Mucosa of descending colon (tissue), 3 donors: ENCODE measurements around the gene SLC5A10. TPM values are rescaled to one million over a fixed set of nuclear protein-coding genes. Genes with fewer than 3 reads are reported as not detected.

Experiments
- ATAC-seq: fragments of 200-7000 bp; cut with Tn5 transposase; one replicate; pipeline ENCODE4 v1.9.1; 2020; ENCODE audit warnings: mild to moderate bottlenecking, moderate library complexity
- DNase-seq, 3 donors: peaks; one replicate each; pipeline ENCODE4 v3.0.0-alpha.2; 2020
- H3K36me3 ChIP-seq: fragments of 200-600 bp; one replicate; pipeline ENCODE4 v1.8.0; 2021; ENCODE audit warnings: low read depth, mild to moderate bottlenecking
- H3K4me1 ChIP-seq: fragments of 200-600 bp; one replicate; pipeline ENCODE4 v1.8.0; 2021; ENCODE audit warnings: low read depth, mild to moderate bottlenecking
- H3K4me3 ChIP-seq: fragments of 200-600 bp; one replicate; pipeline ENCODE4 v1.8.0; 2021; ENCODE audit warnings: mild to moderate bottlenecking
- H3K9me3 ChIP-seq: fragments of 200-600 bp; one replicate; pipeline ENCODE4 v1.8.0; 2021; ENCODE audit warnings: mild to moderate bottlenecking
- intact Hi-C, 2 donors: fragments of 100-400 bp; cut with DNase I in 1 of 2; cut with micrococcal nuclease in 1 of 2; formaldehyde crosslinking; loops; one replicate each; pipeline versions ENCODE4 v1.11.0 to v1.11.1; 2022; cut with DNase I, micrococcal nuclease
- total RNA-seq, 3 donors: library from RNA; stranded (reverse); fragmentation: NEBNext Ultra II Directional in 2 of 3; extraction: Animal tissue kit (Norgen Biotek cat#: 25700) in 2 of 3; gene quantifications; one replicate each; pipeline versions ENCODE4 v1.2.1 to v1.2.4, GENCODE V29; 2021 to 2023
- TF ChIP-seq, protein P1 (sequence below): fragments of 200-600 bp; IDR thresholded peaks from one replicate; pipeline ENCODE4 v1.8.0; 2022; ENCODE audit warnings: antibody characterized with exemption, mild to moderate bottlenecking
- donor health status: DM: no; HTN: no; CAD: no; lungs with moderate emphysema.
- donor health status: DM: no; HTN: no; CAD: no.
- donor health status: DM: no; HTN: yes; CAD: no.

The SLC5A10 gene
- total RNA-seq, 3 donors from 2014 or later: 0.12 TPM; not detected in 2

DNA sequence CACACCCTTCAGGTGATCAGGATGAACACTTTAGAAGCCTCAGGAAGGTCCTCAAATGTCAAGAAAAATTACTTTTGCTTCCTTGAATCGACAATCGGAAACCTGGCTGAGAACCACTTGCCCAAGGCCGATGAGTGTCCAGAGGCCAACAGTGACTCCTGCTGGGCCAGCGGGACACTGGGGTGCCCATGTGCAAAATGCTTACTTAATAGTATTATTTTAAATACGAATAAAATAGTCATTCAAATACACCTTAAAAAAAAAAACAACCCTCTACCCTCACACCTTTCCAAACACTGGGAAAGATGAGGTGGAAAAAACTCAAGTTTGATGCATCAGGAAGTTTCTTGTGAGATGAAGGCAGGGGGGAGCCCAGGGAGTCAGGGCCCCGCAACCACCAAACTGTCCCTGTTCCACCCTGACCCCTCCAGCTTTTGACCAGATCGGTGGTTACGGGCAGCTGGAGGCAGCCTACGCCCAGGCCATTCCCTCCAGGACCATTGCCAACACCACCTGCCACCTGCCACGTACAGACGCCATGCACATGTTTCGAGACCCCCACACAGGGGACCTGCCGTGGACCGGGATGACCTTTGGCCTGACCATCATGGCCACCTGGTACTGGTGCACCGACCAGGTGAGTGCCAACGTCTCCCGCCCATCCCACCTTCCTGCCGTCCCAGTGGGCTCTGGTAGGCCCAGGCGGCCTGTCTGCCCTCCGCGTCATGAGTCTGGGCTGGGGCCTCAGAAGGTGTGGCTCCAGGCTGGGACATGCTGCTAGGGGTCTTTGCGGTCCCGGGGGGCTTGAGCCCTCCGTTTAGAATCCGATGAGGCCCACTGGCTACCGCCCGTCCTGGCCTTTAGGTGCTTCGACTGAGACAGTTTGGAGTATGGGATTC, 18.9 kb downstream of the SLC5A10 start:
- ATAC-seq: no peak
- no peak overlapping the region for H3K4me3 ChIP-seq
- H3K4me1 ChIP-seq: peaks cover 47% of the 10 kb centered on the region
- H3K36me3 ChIP-seq: no peaks in the 10 kb centered on the region
- intact Hi-C loops: no loop called here
- no peaks in the 10 kb centered on the region for H3K9me3 ChIP-seq
- TF ChIP-seq, protein P1, sequence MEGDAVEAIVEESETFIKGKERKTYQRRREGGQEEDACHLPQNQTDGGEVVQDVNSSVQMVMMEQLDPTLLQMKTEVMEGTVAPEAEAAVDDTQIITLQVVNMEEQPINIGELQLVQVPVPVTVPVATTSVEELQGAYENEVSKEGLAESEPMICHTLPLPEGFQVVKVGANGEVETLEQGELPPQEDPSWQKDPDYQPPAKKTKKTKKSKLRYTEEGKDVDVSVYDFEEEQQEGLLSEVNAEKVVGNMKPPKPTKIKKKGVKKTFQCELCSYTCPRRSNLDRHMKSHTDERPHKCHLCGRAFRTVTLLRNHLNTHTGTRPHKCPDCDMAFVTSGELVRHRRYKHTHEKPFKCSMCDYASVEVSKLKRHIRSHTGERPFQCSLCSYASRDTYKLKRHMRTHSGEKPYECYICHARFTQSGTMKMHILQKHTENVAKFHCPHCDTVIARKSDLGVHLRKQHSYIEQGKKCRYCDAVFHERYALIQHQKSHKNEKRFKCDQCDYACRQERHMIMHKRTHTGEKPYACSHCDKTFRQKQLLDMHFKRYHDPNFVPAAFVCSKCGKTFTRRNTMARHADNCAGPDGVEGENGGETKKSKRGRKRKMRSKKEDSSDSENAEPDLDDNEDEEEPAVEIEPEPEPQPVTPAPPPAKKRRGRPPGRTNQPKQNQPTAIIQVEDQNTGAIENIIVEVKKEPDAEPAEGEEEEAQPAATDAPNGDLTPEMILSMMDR: no peak
- DNase-seq: peak; percentile 44 to 61 (median 57)

DNA sequence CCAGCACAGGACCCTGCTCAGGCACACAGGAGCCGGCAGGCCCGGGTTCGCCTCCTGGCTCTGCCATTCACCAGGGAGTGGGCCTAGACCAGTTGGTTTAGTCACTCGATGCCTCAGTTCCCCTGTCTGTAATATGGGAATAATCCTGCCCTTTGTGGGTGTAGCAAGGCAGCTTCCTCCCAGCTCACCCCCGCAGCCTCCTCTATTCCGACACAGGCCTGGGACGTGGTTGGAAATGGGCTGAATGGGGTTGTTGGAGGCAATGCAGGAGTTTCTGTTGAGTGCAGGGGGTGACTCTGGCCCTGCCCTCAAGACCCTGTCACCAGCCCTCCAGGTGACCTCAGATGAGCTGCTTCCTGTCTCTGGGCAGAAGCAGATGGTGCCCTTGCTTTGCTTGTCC, 19.8 kb downstream of the SLC5A10 start:
- Histone ChIP-seq H3K9me3 (no peaks in the 10 kb centered on the region), H3K36me3 (no peaks in the 10 kb centered on the region), H3K4me3 (no peak overlapping the region), H3K4me1 (peaks cover 52% of the 10 kb centered on the region)
- TF ChIP-seq, protein P1: no peak
- intact Hi-C loops: no loop called here
- no peak for DNase-seq
- ATAC-seq: no peak

- H3K36me3 ChIP-seq: no peaks in the 10 kb centered on the region
- H3K4me1 ChIP-seq: peaks cover 44% of the 10 kb centered on the region
- intact Hi-C loops: no loop called here
- TF ChIP-seq, protein P1: no peak
- DNase-seq (no peak), ATAC-seq (no peak)
- H3K4me3 ChIP-seq: no peak overlapping the region
- no peaks in the 10 kb centered on the region for H3K9me3 ChIP-seq
Measured at GRCh38 chr17:18974407-18975149, 22.6 kb downstream of the SLC5A10 start.

DNA sequence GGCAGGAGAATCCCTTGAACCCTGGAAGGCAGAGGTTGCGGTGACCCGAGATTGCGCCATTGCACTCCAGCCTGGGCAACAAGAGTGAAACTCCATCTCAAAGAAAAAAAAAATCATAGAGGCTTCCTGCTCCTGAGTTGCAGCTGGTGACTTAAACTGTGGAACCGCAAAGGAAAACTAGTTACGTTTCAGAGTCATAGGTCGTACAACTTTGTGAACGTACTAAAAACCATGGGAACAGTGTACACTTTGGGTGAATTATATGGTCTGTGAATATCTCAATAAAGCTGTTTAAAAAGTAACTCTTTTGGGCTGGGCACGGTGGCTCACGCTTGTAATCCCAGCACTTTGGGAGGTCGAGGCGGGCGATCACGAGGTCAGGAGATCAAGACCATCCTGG, 23.6 kb downstream of the SLC5A10 start:
- no peaks in the 10 kb centered on the region for H3K36me3 ChIP-seq
- H3K9me3 ChIP-seq: no peaks in the 10 kb centered on the region
- no peak overlapping the region for H3K4me3 ChIP-seq
- intact Hi-C loops: no loop called here
- H3K4me1 ChIP-seq: peaks cover 40% of the 10 kb centered on the region
- TF ChIP-seq, protein P1: no peak
- ATAC-seq (peak; percentile 81), DNase-seq (no peak)

DNA sequence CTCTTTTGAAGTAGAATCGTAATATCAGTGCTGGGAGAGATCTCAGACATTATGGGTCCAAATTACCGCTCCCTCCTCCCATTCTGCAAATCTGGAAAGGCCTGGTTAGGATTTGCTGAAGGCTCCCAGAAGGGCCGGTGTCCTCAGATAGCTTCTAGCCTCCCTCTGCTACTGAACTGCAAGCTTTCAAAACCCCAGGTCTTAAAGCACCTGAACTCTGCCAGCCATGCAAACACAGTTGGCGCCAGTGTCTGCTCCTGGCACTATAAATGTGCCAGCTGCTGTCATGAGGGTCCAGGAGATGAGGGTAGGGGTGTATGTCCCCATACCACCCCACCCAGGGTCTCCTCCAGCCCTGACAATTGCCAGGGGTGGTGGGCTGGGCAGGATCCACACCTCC, 24.2 kb downstream of the SLC5A10 start:
- ATAC-seq (peak; percentile 5), DNase-seq (no peak)
- no peak overlapping the region for H3K4me3 ChIP-seq
- H3K9me3 ChIP-seq: no peaks in the 10 kb centered on the region
- intact Hi-C loops: no loop called here
- TF ChIP-seq, protein P1: no peak
- peaks cover 39% of the 10 kb centered on the region for H3K4me1 ChIP-seq
- no peaks in the 10 kb centered on the region for H3K36me3 ChIP-seq
